MCF 10A (cell line): Measurements from ENCODE around the gene KNCN. TPM values are rescaled to one million over a fixed set of nuclear protein-coding genes. Genes with fewer than 3 reads are reported as not detected.

ENCODE experiments used
- BruUV-seq: library from RNA; stranded (reverse); fragments of 400-500 nt; replicated peaks from 2 replicates; lab custom pipeline; 2021; lab: Mats Ljungman, UMichigan
- CTCF ChIA-PET: fragments of 300-600 bp; sonication (Branson Sonifier 250); formaldehyde crosslinking; extraction: SDS; loops from one replicate; lab custom pipeline; 2021; ENCODE audit warnings: antibody characterized with exemption, inconsistent platforms; lab: Yijun Ruan, JAX
- POLR2A ChIA-PET: fragments of 300-600, 350-650 bp; sonication (Branson Sonifier 250); formaldehyde crosslinking; extraction: SDS; loops from one replicate; lab custom pipeline; 2020; ENCODE audit warnings: antibody characterized with exemption, inconsistent platforms; lab: Yijun Ruan, JAX
- DNase-seq: peaks from one replicate; pipeline ENCODE4 v3.0.0-alpha.2; 2018; ENCODE audit not compliant: unreplicated experiment
- H3K27ac Mint-ChIP-seq: one replicate; pipeline ENCODE4 v1.8.0; 2022; ENCODE audit warnings: mild to moderate bottlenecking, low read depth, mixed read lengths; ENCODE audit not compliant: unreplicated experiment
- H3K27me3 Mint-ChIP-seq: one replicate; pipeline ENCODE4 v1.8.0; 2022; ENCODE audit warnings: mixed read lengths; ENCODE audit not compliant: insufficient read depth, unreplicated experiment
- H3K36me3 Mint-ChIP-seq: one replicate; pipeline ENCODE4 v1.8.0; 2022; ENCODE audit warnings: mild to moderate bottlenecking, moderate library complexity, mixed read lengths; ENCODE audit not compliant: insufficient read depth, unreplicated experiment
- H3K4me1 Mint-ChIP-seq: one replicate; pipeline ENCODE4 v1.8.0; 2022; ENCODE audit warnings: mixed read lengths; ENCODE audit not compliant: insufficient read depth, unreplicated experiment
- H3K4me3 Mint-ChIP-seq: one replicate; pipeline ENCODE4 v1.8.0; 2022; ENCODE audit warnings: mild to moderate bottlenecking, moderate library complexity, mixed read lengths; ENCODE audit not compliant: unreplicated experiment
- H3K9me3 Mint-ChIP-seq: one replicate; pipeline ENCODE4 v1.8.0; 2022; ENCODE audit warnings: mixed read lengths; ENCODE audit not compliant: unreplicated experiment
- CTCF ChIP-seq: fragments of 200-600 bp; IDR thresholded peaks from one replicate; pipeline ENCODE4 v1.8.0; 2022; ENCODE audit warnings: antibody characterized with exemption, mild to moderate bottlenecking; ENCODE audit not compliant: unreplicated experiment
- intact Hi-C: fragments of 100-400 bp; cut with micrococcal nuclease; formaldehyde crosslinking; loops from 2 replicates; pipeline ENCODE4 v1.14.1; 2022
- total RNA-seq: library from RNA; stranded (reverse); gene quantifications from 2 replicates; pipeline ENCODE4 v1.2.3, GENCODE V29; 2022

KNCN gene
- total RNA-seq, 1 experiment from 2014 or later, result not detected

GRCh38 chr1:46516200-46516950 is 35.1 kb downstream of the KNCN start:
- Mint-ChIP-seq H3K9me3 (no peaks in the 10 kb centered on the region), H3K4me1 (peaks cover 30% of the 10 kb centered on the region), H3K4me3 (no peak overlapping the region), H3K36me3 (no peaks in the 10 kb centered on the region), H3K27ac (no peak overlapping the region), H3K27me3 (no peaks in the 10 kb centered on the region)
- ChIA-PET POLR2A (interaction anchor here (1.0 to 1.2 kb wide), 2 partner anchors 8 to 115 kb away, joined by 3 read pairs; no protein-coding TSS in a partner anchor), CTCF (interaction anchor here (0.6 to 1.6 kb wide), 5 partner anchors 11 to 114 kb away, joined by 3 to 7 read pairs (median 5); no protein-coding TSS in a partner anchor)
- TF ChIP-seq CTCF, result no peak
- no TSS peak for BruUV-seq
- DNase-seq, result no peak
- intact Hi-C loops, result no loop called here

- no peak for DNase-seq
- H3K36me3 Mint-ChIP-seq, result no peaks in the 10 kb centered on the region
- H3K4me3 Mint-ChIP-seq, result no peak overlapping the region
- no peaks in the 10 kb centered on the region for H3K9me3 Mint-ChIP-seq
- CTCF ChIA-PET, result interaction anchor here (0.6 to 1.6 kb wide), 3 partner anchors 11 to 113 kb away, joined by 3 to 7 read pairs (median 6); no protein-coding TSS in a partner anchor
- no peak overlapping the region for H3K27ac Mint-ChIP-seq
- TF ChIP-seq CTCF, result no peak
- POLR2A ChIA-PET, result interaction anchor here (1.2 kb wide), 1 partner anchor 116 kb away, joined by 3 read pairs; no protein-coding TSS in a partner anchor
- no peaks in the 10 kb centered on the region for H3K27me3 Mint-ChIP-seq
- BruUV-seq, result no TSS peak
- intact Hi-C loops, result no loop called here
- peaks cover 25% of the 10 kb centered on the region for H3K4me1 Mint-ChIP-seq
Measured at GRCh38 chr1:46515576-46515975, 35.9 kb downstream of the KNCN start.

DNA sequence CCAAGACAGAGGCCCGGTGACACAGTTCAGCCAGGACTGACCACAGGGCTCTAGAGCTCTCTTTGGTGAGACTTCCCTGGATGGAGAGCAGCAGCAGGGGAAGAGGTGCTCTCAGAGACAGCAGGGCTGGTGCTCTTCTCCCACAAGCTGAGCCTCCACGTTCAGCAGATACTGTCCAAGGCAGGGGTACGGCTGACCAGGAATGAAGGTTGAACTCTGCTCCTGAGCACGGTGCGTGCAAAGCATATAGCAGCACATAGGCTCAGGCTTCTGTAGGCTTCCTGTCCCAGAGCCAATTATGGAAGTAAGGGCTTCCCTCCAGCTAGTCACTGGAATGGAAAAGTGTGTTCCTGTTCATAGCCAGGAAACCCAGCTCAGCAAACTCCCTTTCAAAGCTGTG is 37.9 kb downstream of the KNCN start:
- Mint-ChIP-seq H3K27ac (no peak overlapping the region), H3K4me3 (no peak overlapping the region), H3K36me3 (no peaks in the 10 kb centered on the region), H3K9me3 (no peaks in the 10 kb centered on the region), H3K4me1 (peaks cover 20% of the 10 kb centered on the region), H3K27me3 (no peaks in the 10 kb centered on the region)
- no TSS peak for BruUV-seq
- ChIA-PET CTCF (interaction anchor here (0.6 to 1.2 kb wide), 5 partner anchors 9 to 214 kb away, joined by 3 to 5 read pairs (median 4); no protein-coding TSS in a partner anchor), POLR2A (interaction anchor here (1.0 kb wide), 1 partner anchor 31 kb away, joined by 3 read pairs; no protein-coding TSS in a partner anchor)
- intact Hi-C loops, result no loop called here
- DNase-seq, result no peak
- no peak for TF ChIP-seq CTCF

DNA sequence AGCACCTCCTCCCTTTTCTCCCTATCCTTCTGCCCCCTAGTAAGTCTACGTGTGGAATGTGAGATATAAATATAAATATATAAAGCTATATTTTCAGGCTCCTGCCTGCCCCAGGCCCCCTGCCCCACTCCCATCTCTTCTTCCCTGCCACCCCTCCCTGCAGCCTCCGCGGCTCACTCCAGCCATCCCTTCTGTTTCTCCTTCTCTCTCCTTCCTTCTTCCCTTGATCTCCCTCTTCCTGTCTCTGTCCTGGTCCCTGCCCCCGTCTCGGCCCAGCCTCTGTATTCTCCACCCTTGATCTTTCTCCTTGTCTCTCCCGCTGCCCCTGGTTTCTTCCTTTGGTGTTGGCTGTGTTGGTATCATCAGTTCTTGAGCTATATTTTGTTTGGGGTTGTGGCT is 38.7 kb downstream of the KNCN start:
- ChIA-PET POLR2A (no interaction called here), CTCF (interaction anchor here (0.6 to 1.2 kb wide), 3 partner anchors 10 to 207 kb away, joined by 3 to 5 read pairs (median 5); no protein-coding TSS in a partner anchor)
- Mint-ChIP-seq H3K27me3 (no peaks in the 10 kb centered on the region), H3K9me3 (no peaks in the 10 kb centered on the region), H3K27ac (no peak overlapping the region), H3K4me1 (peaks cover 13% of the 10 kb centered on the region), H3K4me3 (no peak overlapping the region), H3K36me3 (no peaks in the 10 kb centered on the region)
- DNase-seq, result no peak
- BruUV-seq, result no TSS peak
- TF ChIP-seq CTCF, result no peak
- intact Hi-C loops, result no loop called here
